AG10803 (cell line): Measurements from ENCODE around the gene GRM1.

Experiments
- DNase-seq: peaks from one replicate; pipeline ENCODE4 v3.0.0; 2010; ENCODE audit warnings: low read depth
- H3K4me3 ChIP-seq: 2 replicates; pipeline ENCODE4 v1.5.1; 2011; ENCODE audit warnings: mild to moderate bottlenecking, low read length, control low read depth
- TF ChIP-seq, protein P1 (sequence below): conservative IDR thresholded peaks from 2 replicates; pipeline ENCODE4 v1.5.1; 2011; ENCODE audit warnings: mild to moderate bottlenecking, low read length, control low read depth, inconsistent platforms

Gene GRM1

GRCh38 chr6:146113084-146113623 lies 84.3 kb downstream of the GRM1 start:
- TF ChIP-seq, protein P1, sequence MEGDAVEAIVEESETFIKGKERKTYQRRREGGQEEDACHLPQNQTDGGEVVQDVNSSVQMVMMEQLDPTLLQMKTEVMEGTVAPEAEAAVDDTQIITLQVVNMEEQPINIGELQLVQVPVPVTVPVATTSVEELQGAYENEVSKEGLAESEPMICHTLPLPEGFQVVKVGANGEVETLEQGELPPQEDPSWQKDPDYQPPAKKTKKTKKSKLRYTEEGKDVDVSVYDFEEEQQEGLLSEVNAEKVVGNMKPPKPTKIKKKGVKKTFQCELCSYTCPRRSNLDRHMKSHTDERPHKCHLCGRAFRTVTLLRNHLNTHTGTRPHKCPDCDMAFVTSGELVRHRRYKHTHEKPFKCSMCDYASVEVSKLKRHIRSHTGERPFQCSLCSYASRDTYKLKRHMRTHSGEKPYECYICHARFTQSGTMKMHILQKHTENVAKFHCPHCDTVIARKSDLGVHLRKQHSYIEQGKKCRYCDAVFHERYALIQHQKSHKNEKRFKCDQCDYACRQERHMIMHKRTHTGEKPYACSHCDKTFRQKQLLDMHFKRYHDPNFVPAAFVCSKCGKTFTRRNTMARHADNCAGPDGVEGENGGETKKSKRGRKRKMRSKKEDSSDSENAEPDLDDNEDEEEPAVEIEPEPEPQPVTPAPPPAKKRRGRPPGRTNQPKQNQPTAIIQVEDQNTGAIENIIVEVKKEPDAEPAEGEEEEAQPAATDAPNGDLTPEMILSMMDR: no peak
- no peak for DNase-seq
- H3K4me3 ChIP-seq: no peak overlapping the region

DNA sequence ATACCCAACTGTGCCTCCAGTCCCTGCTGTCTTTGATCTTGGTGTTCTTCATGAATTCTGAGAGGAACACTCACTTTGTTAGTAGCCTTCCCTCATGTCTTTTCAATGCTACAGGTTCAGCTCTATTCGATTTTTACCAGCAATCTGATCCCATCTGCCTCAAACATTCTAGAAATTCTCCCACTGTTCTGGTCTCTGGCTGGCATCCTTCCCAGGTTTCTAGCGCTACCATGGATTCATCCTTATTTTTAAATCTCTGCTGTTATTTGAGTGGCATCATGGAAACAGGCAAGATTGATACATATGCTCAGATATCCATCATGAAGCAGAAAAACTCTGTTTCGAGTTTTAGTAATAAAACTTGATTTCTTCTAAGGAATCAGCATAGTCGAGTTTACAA lies 94.8 kb downstream of the GRM1 start:
- no peak for DNase-seq
- TF ChIP-seq, protein P1: no peak
- no peak overlapping the region for H3K4me3 ChIP-seq

DNA sequence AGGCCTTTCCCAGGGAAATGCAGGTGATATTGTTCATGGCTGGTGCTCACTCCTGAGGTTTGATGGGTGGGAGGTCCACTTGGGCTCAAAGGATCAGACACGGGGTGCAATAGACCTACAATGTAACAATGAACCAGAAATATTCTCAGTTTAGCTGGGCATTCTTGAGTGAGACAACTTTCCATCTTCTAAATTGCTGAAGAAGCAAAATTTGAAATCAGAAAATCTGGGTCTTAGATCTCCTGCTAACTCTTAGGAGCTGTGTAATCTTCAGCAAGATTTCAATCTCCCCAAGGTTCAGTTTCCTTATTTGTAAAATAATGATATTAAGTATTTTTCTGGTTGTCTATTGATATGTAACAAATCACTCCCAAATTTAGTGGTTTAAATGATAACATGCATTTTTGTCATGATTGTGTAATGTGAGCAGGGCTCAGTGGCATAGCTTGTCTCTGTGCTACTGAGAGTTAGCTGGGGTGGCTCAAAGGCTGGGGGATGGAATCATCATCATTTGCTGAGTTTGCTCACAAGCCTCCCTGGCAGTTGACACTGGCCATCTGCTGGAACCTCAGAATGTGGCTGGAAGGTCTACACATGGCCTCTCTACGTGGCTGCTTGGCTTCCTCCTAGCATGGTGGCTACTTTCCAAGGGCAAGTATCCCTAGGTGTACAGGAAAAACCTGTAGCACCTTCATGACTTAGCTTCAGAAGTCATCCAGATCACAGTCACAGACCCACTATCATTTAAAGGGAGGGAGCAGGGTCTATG lies 98.8 kb downstream of the GRM1 start:
- H3K4me3 ChIP-seq: no peak overlapping the region
- no peak for DNase-seq
- TF ChIP-seq, protein P1: no peak

DNA sequence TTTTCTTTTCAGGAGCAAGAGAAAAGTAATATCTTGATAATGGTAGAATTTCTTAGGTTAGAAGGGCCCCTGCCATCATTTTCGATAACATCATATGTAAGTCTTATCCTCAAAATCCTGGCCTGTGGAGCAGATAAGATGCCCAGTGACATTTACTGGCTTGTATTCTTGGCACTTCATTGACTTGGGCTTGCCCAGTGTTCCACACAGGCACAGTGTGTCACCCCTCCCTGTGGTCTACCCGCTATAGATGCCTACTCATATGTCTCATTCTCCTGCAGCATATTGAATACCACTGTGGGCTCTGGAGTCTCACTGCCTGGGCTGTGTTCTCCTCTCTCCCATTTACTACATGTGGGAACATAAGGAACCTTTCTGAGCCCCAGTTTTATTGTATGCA lies 105.0 kb downstream of the GRM1 start:
- no peak for DNase-seq
- no peak overlapping the region for H3K4me3 ChIP-seq
- TF ChIP-seq, protein P1: no peak

- DNase-seq: no peak
- TF ChIP-seq, protein P1: no peak
- no peak overlapping the region for H3K4me3 ChIP-seq
Observed at GRCh38 chr6:146135167-146135566, 106.3 kb downstream of the GRM1 start.

GRCh38 chr6:146146836-146147235 lies 118.0 kb downstream of the GRM1 start:
- DNase-seq: no peak
- TF ChIP-seq, protein P1: no peak
- no peak overlapping the region for H3K4me3 ChIP-seq

GRCh38 chr6:146149770-146150169 lies 120.9 kb downstream of the GRM1 start:
- no peak for DNase-seq
- no peak overlapping the region for H3K4me3 ChIP-seq
- TF ChIP-seq, protein P1: no peak
